ENCODE results near the gene SHMT2.

Gene SHMT2

DNA sequence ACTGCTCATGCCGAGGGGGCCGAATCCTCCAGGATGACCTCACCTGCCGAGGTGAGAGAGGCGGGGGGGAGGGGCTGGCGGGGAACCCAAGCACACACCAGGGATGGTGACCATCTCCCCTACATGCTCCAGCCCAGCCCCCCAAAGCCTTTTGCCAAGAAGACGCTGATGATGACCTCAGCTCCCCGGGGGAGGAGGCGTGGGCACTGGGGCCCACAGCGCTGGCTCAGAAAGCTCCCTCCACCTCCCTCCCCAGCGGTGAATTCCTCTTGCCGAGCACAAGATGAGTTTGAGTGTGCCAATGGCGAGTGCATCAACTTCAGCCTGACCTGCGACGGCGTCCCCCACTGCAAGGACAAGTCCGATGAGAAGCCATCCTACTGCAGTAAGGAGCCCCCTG lies 36.6 kb upstream of the SHMT2 start:
- no peak for DNase-seq (ENCODE audit: extremely low read depth, low read depth)
- TF ChIP-seq, protein P1, sequence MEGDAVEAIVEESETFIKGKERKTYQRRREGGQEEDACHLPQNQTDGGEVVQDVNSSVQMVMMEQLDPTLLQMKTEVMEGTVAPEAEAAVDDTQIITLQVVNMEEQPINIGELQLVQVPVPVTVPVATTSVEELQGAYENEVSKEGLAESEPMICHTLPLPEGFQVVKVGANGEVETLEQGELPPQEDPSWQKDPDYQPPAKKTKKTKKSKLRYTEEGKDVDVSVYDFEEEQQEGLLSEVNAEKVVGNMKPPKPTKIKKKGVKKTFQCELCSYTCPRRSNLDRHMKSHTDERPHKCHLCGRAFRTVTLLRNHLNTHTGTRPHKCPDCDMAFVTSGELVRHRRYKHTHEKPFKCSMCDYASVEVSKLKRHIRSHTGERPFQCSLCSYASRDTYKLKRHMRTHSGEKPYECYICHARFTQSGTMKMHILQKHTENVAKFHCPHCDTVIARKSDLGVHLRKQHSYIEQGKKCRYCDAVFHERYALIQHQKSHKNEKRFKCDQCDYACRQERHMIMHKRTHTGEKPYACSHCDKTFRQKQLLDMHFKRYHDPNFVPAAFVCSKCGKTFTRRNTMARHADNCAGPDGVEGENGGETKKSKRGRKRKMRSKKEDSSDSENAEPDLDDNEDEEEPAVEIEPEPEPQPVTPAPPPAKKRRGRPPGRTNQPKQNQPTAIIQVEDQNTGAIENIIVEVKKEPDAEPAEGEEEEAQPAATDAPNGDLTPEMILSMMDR (IDR thresholded peaks at IDR 0.05; ENCODE audit: low read depth, low read length): no peak

DNA sequence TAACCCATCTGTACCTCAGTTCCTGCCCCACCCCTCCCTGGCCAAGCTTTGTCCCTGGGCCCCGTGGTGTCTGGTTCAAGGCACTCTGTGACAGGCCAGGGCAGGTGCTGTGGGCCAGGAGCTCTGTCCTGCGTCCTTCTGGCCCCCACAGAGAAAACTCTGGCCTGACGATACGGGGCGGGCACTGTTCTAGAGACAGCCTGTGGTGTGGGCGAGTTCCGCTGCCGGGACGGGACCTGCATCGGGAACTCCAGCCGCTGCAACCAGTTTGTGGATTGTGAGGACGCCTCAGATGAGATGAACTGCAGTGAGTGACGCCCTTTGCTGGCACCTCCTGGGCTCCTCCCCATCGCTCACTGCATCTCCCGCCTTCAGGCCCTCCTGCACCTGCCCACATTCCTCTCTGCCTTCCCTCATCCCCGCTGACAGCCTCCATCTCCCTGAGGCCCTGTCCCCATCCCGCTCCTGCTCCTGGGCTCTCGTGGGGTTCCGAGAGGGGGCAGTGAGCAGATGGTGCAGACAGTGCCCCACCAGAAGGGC lies 35.7 kb upstream of the SHMT2 start:
- no peak for DNase-seq (ENCODE audit: extremely low read depth, low read depth)
- TF ChIP-seq, protein P1 (IDR thresholded peaks at IDR 0.05; ENCODE audit: low read depth, low read length): no peak

DNA sequence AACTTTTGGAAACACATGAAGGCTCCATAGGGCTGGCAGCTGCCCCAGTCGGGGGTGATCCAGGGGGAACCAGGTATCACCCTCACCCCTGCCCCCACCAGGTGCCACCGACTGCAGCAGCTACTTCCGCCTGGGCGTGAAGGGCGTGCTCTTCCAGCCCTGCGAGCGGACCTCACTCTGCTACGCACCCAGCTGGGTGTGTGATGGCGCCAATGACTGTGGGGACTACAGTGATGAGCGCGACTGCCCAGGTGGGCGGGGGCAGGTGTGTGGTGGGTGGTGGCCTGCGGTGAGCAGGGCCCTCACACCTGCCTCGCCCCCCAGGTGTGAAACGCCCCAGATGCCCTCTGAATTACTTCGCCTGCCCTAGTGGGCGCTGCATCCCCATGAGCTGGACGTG lies 35.3 kb upstream of the SHMT2 start:
- DNase-seq (ENCODE audit: extremely low read depth, low read depth): no peak
- TF ChIP-seq, protein P1 (IDR thresholded peaks at IDR 0.05; ENCODE audit: low read depth, low read length): no peak

GRCh38 chr12:57195186-57195585 lies 34.3 kb upstream of the SHMT2 start:
- DNase-seq (ENCODE audit: extremely low read depth, low read depth): no peak
- TF ChIP-seq, protein P1 (IDR thresholded peaks at IDR 0.05; ENCODE audit: low read depth, low read length): no peak

GRCh38 chr12:57195611-57196371 lies 33.7 kb upstream of the SHMT2 start:
- no peak for DNase-seq (ENCODE audit: extremely low read depth, low read depth)

GRCh38 chr12:57196439-57196838 lies 33.1 kb upstream of the SHMT2 start:
- TF ChIP-seq, protein P1 (IDR thresholded peaks at IDR 0.05; ENCODE audit: low read depth, low read length): no peak
- DNase-seq (ENCODE audit: extremely low read depth, low read depth): no peak

More at GRCh38 chr12:57195611-57196371, 33.7 kb upstream of the SHMT2 start:
- TF ChIP-seq, protein P1 (IDR thresholded peaks at IDR 0.05; ENCODE audit: low read depth, low read length): no peak

DNA sequence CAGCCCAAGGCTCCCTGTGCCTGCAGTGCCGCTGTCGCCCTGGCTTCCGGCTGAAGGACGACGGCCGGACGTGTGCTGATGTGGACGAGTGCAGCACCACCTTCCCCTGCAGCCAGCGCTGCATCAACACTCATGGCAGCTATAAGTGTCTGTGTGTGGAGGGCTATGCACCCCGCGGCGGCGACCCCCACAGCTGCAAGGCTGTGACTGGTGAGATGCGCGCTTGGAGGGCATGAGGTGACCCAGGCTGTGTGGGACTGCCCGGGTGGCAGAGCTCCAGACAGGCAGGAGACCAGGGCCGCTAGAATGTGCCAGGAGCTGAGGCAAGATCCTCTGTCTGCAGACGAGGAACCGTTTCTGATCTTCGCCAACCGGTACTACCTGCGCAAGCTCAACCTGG lies 32.6 kb upstream of the SHMT2 start:
- TF ChIP-seq, protein P1 (IDR thresholded peaks at IDR 0.05; ENCODE audit: low read depth, low read length): no peak
- DNase-seq (ENCODE audit: extremely low read depth, low read depth): no peak
